ENCODE data around the gene BCL2. TPM values are rescaled to one million over a fixed set of nuclear protein-coding genes. Genes with fewer than 3 reads are reported as not detected.

BCL2 gene
- total and polyA plus RNA-seq, 9 of the 15 experiments (the other 6 are each of a cell fraction or from before 2014, with no cell fraction given): 0.10 to 1.1 (median 0.65) TPM

GRCh38 chr18:63107931-63108330 lies 211.6 kb downstream of the BCL2 start (continued):
- TF ChIP-seq PRPF4 (IDR thresholded peaks at IDR 0.05; ENCODE audit: insufficient read depth, low read depth, low read length, poor library complexity, severe bottlenecking): no peak
- no peak for TF ChIP-seq ARID1B (IDR thresholded peaks at IDR 0.05)

GRCh38 chr18:63107171-63107845 lies 212.3 kb downstream of the BCL2 start:
- in situ Hi-C loops (cut with MboI) (no loop called here), intact Hi-C loops (cut with micrococcal nuclease) (no loop called here)
- no peaks in the 10 kb centered on the region for H3K9me3 ChIP-seq (replicated peaks; ENCODE audit: control insufficient read depth, insufficient read depth, low read depth, low read length)
- H4K20me1 ChIP-seq (replicated peaks; ENCODE audit: control insufficient read depth, insufficient read depth, low read length): no peaks in the 10 kb centered on the region; the same call in 1 of the 2 replicates
- ChIA-PET CTCF (ENCODE audit: low intra/inter-chr PET ratio) (no interaction called here), POLR2A (no interaction called here)
- H3K36me3 ChIP-seq (ENCODE audit: control insufficient read depth, insufficient read depth, low read length): no peaks in the 10 kb centered on the region
- ATAC-seq (no peak), FAIRE-seq (no peak), DNase-seq (ENCODE audit: extremely low read depth in 1 of 4, low spot score in 3 of 4) (no peak)
- no peak overlapping the region for H3K9ac ChIP-seq (ENCODE audit: insufficient read depth in 1 of 2, low read depth in 2 of 2, low read length in 2 of 2)
- no peaks in the 10 kb centered on the region for H3K9me1 ChIP-seq (ENCODE audit: control insufficient read depth, insufficient read depth, low read length)
- H3K79me2 ChIP-seq (ENCODE audit: control insufficient read depth, insufficient read depth, low read length): no peaks in the 10 kb centered on the region
- 10% methylated on average over 4 of the region's 6 CpGs for WGBS (ENCODE audit: insufficient coverage, low coverage, missing lambda C conversion rate)
- no peak overlapping the region for H3K27ac ChIP-seq (ENCODE audit: extremely low read depth, low read depth, low read length)
- TF ChIP-seq ERF (CRISPR knock-in tag; IDR thresholded peaks at IDR 0.05): no peak
- no peak for TF ChIP-seq SAFB2 (IDR thresholded peaks at IDR 0.05; ENCODE audit: borderline replicate concordance, low read depth, low read length, severe bottlenecking)
- no peak for TF ChIP-seq BRD9 (IDR thresholded peaks at IDR 0.05; ENCODE audit: low read depth, partially characterized antibody)
- TF ChIP-seq STAT6 (CRISPR knock-in tag; IDR thresholded peaks at IDR 0.05): no peak
- no peak for TF ChIP-seq ARNT (IDR thresholded peaks at IDR 0.05)
- TF ChIP-seq E2F3 (CRISPR knock-in tag; IDR thresholded peaks at IDR 0.05): no peak
- no peak for TF ChIP-seq PPARD (CRISPR knock-in tag; IDR thresholded peaks at IDR 0.05)
- TF ChIP-seq SNIP1 (IDR thresholded peaks at IDR 0.05; ENCODE audit: low read depth): no peak
- no peak for TF ChIP-seq RB1 (IDR thresholded peaks at IDR 0.05; ENCODE audit: low read depth)
- no peak for TF ChIP-seq MED1 (CRISPR knock-in tag; IDR thresholded peaks at IDR 0.05; ENCODE audit: borderline replicate concordance)
- TF ChIP-seq NCOR1 (IDR thresholded peaks at IDR 0.05): no peak
- TF ChIP-seq NFXL1 (CRISPR knock-in tag; IDR thresholded peaks at IDR 0.05): no peak
- no peak for TF ChIP-seq U2AF1 (optimal IDR thresholded peaks at IDR 0.05; ENCODE audit: low read depth, low read length)
- TF ChIP-seq CSDE1 (IDR thresholded peaks at IDR 0.05): no peak
- TF ChIP-seq ZNF175 (CRISPR knock-in tag; IDR thresholded peaks at IDR 0.05; ENCODE audit: low read depth): no peak
- no peak for TF ChIP-seq ZNF79 (CRISPR knock-in tag; IDR thresholded peaks at IDR 0.05; ENCODE audit: low read depth)
- no peak for TF ChIP-seq ZNF274 (IDR thresholded peaks at IDR 0.05; ENCODE audit: borderline replicate concordance, low read depth, low read length)
- TF ChIP-seq SREBF1 (IDR thresholded peaks at IDR 0.05; ENCODE audit: borderline replicate concordance, low read depth, low read length): no peak
- H3K4me3 ChIP-seq: no peak overlapping the region
- BruUV-seq (replicated peaks): no TSS peak
- no peak overlapping the region for H3K4me2 ChIP-seq (ENCODE audit: insufficient read depth, low read length)
- H3K27me3 ChIP-seq (ENCODE audit: control insufficient read depth in 2 of 2, insufficient read depth in 2 of 2, low read length in 2 of 2): peaks cover 0 to 23% of the 10 kb centered on the region in 2 experiments; a peak in 2 of 5 replicates
- H3K4me1 ChIP-seq (replicated peaks in 1 of 2; ENCODE audit: control insufficient read depth in 2 of 2, insufficient read depth in 2 of 2, low read length in 2 of 2): no peaks in the 10 kb centered on the region
- H2AFZ ChIP-seq (ENCODE audit: low read depth, low read length): no peak overlapping the region

Measured in K562 (cell line).